ENCODE results near the gene RPS2.

The RPS2 gene

DNA sequence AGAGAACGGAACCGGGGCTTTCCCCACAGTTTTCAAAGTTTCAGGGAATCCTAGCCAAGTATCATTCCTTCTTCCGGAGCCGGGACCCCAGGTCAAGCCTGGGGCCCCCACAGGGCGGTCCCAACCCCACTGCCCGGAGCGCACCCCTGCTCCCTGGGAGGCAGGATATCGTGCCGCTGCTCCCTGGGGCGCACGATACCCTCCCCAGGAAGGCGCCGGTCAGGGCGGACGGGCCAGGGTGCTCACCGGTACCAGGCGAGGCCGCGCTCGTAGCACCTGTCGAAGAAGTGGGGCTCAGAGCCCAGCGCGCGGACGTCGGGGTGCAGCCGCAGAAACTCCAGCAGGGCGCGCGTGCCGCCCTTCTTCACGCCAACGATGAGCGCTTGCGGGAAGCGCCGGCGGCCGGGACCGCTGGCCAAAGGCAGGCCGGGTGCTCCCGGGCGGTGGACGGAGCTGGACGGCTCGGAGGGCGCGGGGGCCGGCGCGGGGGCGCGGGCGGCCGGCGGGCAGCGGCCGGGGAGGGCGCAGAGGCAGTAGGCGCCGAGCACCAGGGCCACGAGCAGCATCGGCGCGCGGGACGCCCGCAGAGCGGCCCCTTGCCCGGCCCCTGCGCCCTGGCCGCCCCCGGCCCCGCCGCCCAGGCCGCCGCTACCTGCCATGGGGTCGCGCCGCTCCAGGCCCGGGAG, 46.8 kb downstream of the RPS2 start:
- no peak for DNase-seq

DNA sequence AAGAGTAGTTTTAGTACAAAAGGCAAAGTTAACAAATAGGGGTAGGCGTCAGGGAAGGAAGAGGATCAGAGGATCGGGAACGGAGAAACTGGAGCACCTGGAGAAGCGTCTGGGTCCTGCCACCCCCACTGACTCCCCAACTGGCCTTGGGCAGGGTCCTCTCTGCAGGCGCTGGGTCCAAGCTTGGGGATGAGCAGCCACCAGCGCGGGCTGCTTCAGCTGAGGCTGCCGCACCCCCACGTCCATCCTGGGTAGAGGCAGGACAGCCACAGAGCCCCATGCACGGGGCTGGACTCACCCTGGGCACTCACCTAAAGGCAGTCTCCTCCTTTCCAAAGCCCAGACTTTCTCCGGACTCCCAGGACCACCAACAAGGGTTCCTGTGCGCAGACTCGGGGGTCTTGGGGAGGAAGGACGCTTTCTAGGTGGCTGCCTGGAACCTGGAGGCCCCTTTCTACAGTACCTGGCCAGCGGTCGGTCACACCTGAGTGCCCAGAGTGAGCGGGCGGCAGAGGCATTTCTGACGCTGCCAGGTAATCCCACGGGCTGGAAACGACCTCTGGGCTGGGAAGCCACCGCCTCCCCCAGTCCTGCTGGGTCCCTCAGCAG, 47.5 kb downstream of the RPS2 start:
- DNase-seq, result no peak

GRCh38 chr16:1916640-1916990, 48.0 kb downstream of the RPS2 start:
- DNase-seq, result no peak

DNA sequence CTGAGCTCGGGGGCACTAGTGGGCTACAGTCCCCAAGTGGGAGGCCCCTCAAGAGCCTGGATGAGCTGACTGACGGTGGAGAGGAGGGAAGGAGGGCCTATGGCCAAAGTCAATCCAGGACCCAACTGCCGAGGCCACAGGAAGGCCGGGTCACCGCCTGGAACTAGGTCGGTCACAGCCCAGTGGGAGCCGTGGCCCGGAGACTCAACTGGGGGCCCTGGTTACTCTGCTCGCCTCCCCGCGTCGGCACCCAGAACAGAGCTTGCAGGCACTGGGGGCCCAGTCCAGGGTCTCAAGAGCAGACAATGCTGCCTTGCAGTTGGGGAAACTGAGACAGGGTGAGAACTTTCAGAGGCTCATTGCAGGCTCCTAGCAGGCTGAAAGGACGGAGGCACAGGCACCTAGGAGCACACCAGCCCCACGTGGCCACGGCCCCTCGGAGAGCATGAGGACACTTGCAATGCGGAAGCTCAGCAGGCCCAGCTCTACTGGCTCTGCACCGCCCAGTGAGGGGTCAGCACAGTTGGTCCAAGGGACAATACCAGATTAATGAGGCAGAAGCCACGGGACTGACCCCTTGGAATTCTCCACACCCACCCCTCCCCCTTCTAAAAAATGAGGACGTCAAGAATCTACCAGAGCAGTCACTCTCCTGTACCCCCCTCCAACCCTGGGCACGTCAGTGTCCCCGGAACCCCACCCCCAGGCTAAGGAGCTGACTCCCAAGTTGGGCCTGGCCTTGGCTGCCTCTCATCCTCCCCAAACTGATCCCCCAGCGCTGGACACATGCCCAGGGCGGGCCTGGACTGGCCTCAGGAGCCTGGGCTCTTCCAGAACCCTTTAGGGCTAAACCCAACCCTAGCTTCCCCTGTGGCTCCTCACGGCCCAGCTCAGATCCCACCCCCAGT, 48.6 kb downstream of the RPS2 start:
- DNase-seq, result no peak

DNA sequence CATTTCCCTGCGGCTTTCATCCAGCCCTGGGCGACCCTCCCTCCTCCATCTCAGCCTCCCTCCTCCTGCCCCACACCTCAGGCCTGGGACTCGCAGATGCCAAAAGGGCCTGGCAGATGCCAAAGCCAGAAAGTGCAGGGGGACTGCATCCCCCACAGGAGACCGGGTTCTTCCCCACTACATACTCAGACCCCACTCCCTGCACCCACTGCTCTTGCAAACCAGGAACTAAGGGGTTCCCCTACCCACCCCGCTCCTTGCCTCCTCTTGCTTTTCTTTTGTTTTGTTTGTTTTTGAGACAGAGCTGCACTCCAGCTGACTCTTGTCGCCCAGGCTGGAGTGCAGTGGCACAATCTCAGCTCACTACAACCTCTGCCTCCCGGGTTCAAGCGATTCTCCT, 49.6 kb downstream of the RPS2 start:
- no peak for DNase-seq

DNA sequence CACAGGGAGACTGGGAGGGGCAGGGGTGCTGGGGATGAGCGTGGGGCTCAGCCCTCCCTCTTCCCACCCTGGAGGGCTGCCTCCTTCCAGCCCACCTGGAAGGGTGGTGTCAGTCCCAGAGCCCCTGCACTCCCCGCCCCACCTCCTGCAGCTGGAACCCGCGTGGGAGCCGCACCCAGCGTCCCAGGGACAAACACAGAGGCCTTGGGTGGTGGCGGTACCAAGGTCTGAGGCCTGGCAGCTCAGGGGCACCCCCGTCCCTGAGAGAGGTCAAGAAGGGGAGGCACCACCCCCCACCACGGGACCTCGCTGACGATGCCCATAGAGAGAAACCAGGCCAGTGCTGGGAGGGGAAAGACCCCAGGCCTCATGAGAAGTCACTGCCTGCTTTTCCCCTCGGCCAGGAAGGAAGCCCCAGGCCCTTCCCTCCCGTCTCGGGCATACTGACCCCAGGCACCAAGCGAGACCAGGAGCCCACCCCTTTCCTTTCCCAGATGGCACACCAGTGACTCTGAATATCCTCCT, 50.5 kb downstream of the RPS2 start:
- DNase-seq, result no peak

DNA sequence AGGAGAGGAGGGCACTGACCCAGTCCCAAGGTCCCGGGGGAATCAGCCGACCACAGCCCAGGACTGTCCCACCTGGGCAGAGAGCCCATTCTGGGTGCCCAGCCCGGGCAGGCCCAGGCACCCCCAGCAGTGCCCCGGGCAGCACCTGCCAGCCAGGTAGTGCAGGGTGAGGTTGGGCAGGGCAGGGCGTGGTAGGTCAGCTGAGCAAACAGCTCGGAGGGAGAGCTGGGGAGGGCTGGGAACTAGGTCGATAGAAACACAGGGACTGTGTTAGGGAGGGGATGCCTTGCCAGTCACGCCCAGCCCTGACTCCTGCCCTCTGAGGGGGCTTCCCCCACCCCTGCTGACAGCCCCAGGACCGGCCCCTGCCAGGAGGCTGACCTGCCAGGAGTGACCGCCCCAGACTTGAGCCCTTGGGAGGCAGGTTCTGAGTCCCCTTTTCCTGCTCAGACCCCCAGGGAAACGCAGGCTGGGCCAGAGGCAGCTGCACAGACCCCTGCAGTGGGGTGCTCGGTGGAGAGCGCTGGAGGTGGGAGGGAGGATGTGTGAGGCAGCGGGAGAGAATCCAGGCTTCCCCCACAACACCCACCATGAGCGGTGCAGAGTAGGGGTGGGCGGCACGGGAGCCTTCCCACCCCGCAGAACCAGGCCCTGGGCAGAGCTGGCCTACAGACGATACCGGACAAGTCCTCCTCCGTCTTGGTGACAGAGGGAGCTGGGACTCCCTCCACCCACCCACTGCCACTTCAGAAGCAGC, 51.1 kb downstream of the RPS2 start:
- DNase-seq, result peak; percentile 13

GRCh38 chr16:1912215-1912543, 52.4 kb downstream of the RPS2 start:
- no peak for DNase-seq

All from SHP77 treated with DMSO at 0.1 percent for 48 hours (cell line).